Fibroblast of lung (primary cell): ENCODE data around the gene IPO5.

Experiments used
- CTCF ChIP-seq, 2 donors: IDR thresholded peaks in 1 of 2; conservative IDR thresholded peaks in 1 of 2; 1 replicate in 1 of 2; 2 replicates in 1 of 2; pipeline ENCODE4 v1.5.1; 2011 to 2012; ENCODE audit warnings: low read length in 2 of 2, control low read depth in 1 of 2, inconsistent platforms in 1 of 2, low read depth in 1 of 2, mild to moderate bottlenecking in 1 of 2
- EZH2 ChIP-seq: IDR thresholded peaks from 2 replicates; pipeline ENCODE4 v1.5.1; 2012; ENCODE audit warnings: low read length, control low read depth, mild to moderate bottlenecking; ENCODE audit errors: missing control alignments

DNA sequence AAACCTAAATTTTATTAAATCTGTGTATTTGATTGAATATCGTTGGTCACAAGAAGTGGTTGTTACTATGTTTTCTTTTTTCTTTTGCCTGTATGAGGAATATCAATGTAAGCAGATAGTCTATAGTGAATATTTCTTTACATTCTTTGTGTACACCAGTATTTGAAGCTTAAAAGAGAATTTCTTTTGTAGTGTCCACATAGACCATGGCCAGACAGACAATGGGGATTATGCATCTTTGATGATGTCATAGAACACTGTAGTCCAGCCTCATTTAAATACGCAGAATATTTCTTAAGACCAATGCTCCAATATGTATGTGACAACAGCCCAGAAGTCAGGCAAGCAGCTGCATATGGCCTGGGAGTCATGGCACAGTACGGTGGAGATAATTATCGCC lies 64.8 kb downstream of the IPO5 start:
- TF ChIP-seq CTCF (conservative IDR thresholded peaks at IDR 0.05 in 1 of 2, IDR thresholded peaks at IDR 0.05 in 1 of 2; ENCODE audit: low read depth in 1 of 2, low read length in 2 of 2), result no peak
- no peak for TF ChIP-seq EZH2
